Measurements from ENCODE around the gene RAD54L.

The RAD54L gene

DNA sequence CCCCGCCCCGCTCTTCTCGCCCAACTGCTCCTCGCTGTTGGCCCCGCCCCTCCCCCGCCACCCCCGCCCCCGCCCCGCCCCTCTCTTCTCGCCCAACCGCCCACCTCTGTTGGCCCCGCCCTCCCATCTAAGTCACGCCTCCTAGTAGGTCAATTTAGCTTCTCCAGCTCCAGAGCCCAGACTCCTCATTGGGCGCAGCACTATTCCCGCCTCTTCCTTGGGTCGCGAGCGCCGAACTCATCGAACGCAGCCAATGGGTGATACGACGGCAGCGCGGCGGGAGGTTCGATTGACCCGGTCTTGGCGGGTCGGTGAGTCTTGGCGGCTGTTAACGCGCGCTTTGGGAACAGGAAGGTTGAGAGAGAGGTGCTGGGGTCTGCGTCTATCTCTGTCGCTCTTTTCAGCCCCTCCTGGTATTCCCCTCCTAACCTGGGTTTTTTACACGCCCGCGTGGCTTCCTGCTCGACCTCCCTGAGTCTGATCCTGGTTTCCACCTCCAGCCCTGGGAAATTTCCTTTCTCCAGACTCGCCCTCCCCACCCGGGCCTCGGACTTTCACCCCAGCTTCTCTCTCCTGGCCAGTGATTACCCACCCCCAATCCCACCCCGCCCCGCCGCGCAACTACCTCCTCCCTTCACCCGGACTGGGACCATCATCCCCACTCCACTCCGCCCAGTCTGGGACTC, at the start of gene RAD54L:
Gene RAD54L, plus strand, starts transcription at position 328 of the 686 bp plus-strand sequence. CDS start 643 bp downstream, outside the sequence.
- H3K9ac ChIP-seq (ENCODE audit: low read length), result peak within 1 kb of the TSS; percentile 53
- no peaks in the 10 kb centered on the region for H3K27me3 ChIP-seq (ENCODE audit: control insufficient read depth, insufficient read depth, low read length)
- H3K4me3 ChIP-seq (ENCODE audit: low read length), result peak within 1 kb of the TSS; percentile 75
- H3K27ac ChIP-seq (ENCODE audit: low read depth, low read length), result no peak within 1 kb of the TSS
- no peaks in the 10 kb centered on the region for H3K4me1 ChIP-seq (ENCODE audit: control insufficient read depth, insufficient read depth, low read length)
- no peaks in the 10 kb centered on the region for H3K36me3 ChIP-seq (ENCODE audit: control insufficient read depth, insufficient read depth, low read length)

DNA sequence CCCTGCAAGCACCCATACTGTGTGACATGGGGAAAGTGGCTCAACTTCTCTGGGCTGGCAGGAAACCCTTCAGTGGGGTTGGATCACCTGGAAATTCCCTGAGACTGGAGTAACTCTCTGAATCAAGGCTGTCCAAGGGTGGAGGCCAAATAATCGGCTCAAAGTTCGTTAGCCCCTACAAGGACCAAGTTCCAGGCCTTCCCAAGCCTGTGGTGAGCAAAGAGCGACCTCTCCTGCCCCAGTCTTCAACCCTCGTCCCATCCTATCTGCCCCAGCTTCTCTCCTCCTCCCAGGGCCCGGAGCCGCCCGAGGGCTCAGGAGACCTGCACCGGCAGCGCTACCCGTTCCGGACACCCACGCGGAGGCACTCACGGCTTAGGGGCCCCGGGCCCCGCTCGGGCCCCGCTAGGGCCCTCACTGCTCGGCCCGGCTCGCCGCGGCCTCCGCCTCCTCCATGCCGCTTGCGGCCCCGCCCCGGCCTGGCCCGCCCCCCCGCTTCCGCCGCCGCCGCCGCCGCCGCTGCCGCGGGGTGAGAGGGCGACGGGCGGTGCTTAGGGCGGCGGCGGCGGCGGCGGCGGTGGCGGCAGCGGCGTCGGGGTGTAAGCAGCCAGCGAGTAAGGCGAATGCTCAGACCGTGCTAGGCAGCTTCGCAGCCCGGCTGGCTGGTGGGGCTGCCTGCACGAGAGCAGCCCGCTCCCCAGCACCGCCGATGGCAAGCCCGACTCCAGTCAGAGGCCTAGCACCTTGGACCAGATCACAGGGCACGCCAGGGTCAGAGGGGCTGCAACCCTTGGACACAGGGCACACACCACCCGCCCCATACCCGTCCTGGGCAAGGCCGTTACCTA, 49.4 kb upstream of the RAD54L start, which contains the start of gene POMGNT1:
Gene POMGNT1, minus strand, starts transcription at position 471 of the 848 bp plus-strand sequence. CDS start 613 bp downstream, outside the sequence.
- Histone ChIP-seq H3K4me3 (ENCODE audit: low read length) (peak within 1 kb of the TSS; percentile 91), H3K36me3 (ENCODE audit: control insufficient read depth, insufficient read depth, low read length) (peaks cover 11% of the 10 kb centered on the region), H3K27ac (ENCODE audit: low read depth, low read length) (peak within 1 kb of the TSS; percentile 75), H3K9ac (ENCODE audit: low read length) (peak within 1 kb of the TSS; percentile 94), H3K27me3 (ENCODE audit: control insufficient read depth, insufficient read depth, low read length) (no peaks in the 10 kb centered on the region), H3K4me1 (ENCODE audit: control insufficient read depth, insufficient read depth, low read length) (peaks cover 8% of the 10 kb centered on the region)

DNA sequence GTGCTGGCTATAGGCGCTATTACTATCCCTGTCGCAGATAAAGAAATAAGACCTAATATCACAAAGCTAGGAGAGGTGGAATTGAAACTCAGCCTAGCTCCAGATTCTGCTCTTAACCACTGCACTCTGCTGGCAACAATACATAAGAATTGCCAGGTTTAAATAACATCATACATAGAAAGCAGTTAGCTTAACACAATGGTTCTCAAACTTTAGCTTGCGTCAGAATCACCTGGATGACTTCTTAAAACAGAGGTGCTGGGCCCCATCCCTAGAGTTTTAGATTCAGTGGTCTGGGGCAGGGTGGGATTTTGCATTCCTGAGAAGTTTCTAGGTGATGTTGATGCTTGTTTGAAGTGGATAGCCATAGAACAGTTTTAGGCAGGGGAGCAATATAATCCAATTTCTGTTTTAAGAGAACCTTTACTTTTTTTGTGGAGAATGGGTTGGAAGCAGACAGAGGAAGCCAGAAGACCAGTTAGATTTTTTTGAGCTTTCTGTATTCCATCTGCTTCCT, 48.3 kb upstream of the RAD54L start:
- Histone ChIP-seq H3K9ac (ENCODE audit: low read length) (no peak overlapping the region), H3K36me3 (ENCODE audit: control insufficient read depth, insufficient read depth, low read length) (peaks cover 2% of the 10 kb centered on the region), H3K27me3 (ENCODE audit: control insufficient read depth, insufficient read depth, low read length) (no peaks in the 10 kb centered on the region), H3K4me3 (ENCODE audit: low read length) (no peak overlapping the region), H3K27ac (ENCODE audit: low read depth, low read length) (no peak overlapping the region), H3K4me1 (ENCODE audit: control insufficient read depth, insufficient read depth, low read length) (peaks cover 11% of the 10 kb centered on the region)

DNA sequence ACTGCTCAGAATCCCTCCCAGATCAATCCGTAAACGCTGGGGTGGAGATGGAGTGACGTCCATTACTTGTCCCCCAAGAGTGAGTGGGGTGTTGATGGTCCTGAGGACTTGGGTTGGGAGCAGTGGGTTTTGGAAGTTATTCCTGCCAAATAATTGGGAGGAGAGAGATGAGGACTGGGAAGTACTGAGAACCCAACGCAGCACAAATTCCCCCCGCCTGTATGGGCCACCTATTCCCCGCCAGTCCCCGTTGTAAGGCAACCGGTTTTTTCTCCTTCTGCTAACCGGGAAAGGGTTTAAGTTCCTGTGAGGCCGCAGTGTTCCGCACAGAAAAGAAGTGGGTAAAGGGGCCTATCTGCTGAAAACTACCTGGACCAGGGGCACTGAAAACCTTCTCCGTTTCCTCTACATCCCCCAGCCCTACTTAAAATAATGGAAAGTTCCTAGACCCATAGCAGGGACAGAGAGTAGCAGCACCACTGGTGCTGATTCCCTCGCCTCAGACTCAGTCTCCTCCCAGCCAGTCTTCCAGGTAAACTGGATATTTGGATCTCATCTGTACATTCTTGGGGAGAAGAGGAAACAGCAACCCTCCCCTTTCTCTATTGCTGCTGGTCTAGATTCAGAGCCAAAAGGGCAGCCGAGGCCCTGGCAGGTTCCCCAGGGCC, 43.7 kb upstream of the RAD54L start:
- Histone ChIP-seq H3K9ac (ENCODE audit: low read length) (peak overlapping the region; percentile 42), H3K36me3 (ENCODE audit: control insufficient read depth, insufficient read depth, low read length) (no peaks in the 10 kb centered on the region), H3K4me3 (ENCODE audit: low read length) (peak overlapping the region; percentile 86), H3K27ac (ENCODE audit: low read depth, low read length) (peak overlapping the region; percentile 65), H3K27me3 (ENCODE audit: control insufficient read depth, insufficient read depth, low read length) (no peaks in the 10 kb centered on the region), H3K4me1 (ENCODE audit: control insufficient read depth, insufficient read depth, low read length) (peaks cover 4% of the 10 kb centered on the region)

DNA sequence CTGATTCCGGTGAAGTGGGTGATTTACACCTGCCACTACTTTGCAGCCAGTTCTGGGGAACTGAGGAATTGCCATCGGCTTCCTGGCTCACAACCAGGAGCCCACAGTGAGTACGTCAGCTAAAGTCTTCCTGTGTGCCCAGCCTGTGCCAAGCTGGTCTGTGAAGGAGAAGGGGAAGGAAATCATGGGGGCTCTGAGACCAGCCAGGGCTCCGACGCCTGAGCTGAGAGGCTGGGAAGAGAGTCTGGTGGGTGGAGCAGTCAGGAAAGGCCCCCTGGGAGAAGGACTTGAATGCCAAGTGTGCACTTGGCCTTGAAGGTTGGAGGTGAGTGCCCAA, 43.2 kb upstream of the RAD54L start:
- H3K27ac ChIP-seq (ENCODE audit: low read depth, low read length), result peak overlapping the region; percentile 65
- H3K4me3 ChIP-seq (ENCODE audit: low read length), result peak overlapping the region; percentile 86
- H3K9ac ChIP-seq (ENCODE audit: low read length), result peak overlapping the region; percentile 22
- H3K27me3 ChIP-seq (ENCODE audit: control insufficient read depth, insufficient read depth, low read length), result no peaks in the 10 kb centered on the region
- no peaks in the 10 kb centered on the region for H3K36me3 ChIP-seq (ENCODE audit: control insufficient read depth, insufficient read depth, low read length)
- H3K4me1 ChIP-seq (ENCODE audit: control insufficient read depth, insufficient read depth, low read length), result peaks cover 4% of the 10 kb centered on the region

DNA sequence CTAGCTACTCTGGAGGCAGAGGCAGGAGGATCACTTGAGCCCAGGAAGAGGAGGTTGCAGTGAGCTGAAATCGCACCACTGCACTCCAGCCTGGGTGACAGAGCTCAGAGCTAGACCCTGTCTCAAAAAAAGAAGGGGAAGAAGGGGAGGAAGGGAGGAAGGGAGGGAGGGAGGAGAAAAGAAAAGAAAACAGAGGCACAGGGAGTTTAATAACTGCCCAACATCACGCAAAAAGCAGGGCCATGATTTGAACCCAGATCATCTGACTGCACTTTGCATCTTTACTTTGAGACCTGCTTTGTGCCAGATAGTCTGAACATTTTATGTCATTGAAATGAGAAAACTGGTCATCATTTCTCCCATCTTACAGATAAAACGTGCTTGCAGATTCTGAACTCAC, 42.4 kb upstream of the RAD54L start:
- no peaks in the 10 kb centered on the region for H3K27me3 ChIP-seq (ENCODE audit: control insufficient read depth, insufficient read depth, low read length)
- peaks cover 4% of the 10 kb centered on the region for H3K4me1 ChIP-seq (ENCODE audit: control insufficient read depth, insufficient read depth, low read length)
- H3K36me3 ChIP-seq (ENCODE audit: control insufficient read depth, insufficient read depth, low read length), result no peaks in the 10 kb centered on the region
- H3K4me3 ChIP-seq (ENCODE audit: low read length), result no peak overlapping the region
- H3K9ac ChIP-seq (ENCODE audit: low read length), result no peak overlapping the region
- no peak overlapping the region for H3K27ac ChIP-seq (ENCODE audit: low read depth, low read length)

DNA sequence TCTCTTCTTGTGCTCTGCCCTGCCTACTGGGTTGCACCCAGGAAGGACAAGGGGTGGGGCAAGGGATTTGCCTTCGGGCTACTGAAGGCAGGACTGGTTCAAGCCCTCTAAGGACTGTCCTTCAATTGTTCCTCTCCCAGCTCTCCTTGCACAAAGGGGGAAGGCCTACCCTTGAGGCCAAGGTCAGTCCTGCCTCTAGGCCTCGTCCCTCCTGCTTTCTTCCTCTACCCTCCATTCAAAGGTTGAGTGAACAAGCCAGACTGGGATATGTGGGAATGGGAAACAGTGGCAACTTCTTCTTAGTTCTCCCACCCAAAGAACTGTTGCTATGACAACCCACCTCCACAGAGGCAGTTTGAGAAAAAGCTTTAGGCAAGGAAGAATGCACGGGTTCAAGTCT, 41.8 kb upstream of the RAD54L start:
- H3K4me3 ChIP-seq (ENCODE audit: low read length), result no peak overlapping the region
- peaks cover 4% of the 10 kb centered on the region for H3K4me1 ChIP-seq (ENCODE audit: control insufficient read depth, insufficient read depth, low read length)
- no peaks in the 10 kb centered on the region for H3K27me3 ChIP-seq (ENCODE audit: control insufficient read depth, insufficient read depth, low read length)
- H3K36me3 ChIP-seq (ENCODE audit: control insufficient read depth, insufficient read depth, low read length), result peaks cover 2% of the 10 kb centered on the region
- H3K9ac ChIP-seq (ENCODE audit: low read length), result no peak overlapping the region
- H3K27ac ChIP-seq (ENCODE audit: low read depth, low read length), result no peak overlapping the region

DNA sequence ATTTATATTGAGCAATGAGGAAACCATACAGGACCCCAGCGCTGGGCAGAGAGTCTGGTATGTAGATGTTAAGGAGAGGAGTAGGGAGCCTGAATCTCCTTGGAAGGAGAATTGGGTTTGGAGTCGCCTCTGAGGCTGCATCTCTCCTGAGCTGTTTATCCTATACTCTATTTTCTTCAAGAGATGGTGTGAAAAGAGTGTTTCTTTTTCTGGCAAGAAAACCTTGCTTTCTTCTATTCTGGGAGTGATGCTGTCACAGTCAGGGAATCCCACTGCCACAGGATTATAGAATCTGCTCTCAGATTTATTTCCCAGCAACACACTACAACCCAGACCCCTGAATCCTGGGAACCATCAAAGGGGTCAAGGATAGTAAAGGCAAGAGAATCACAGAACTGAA, 41.2 kb upstream of the RAD54L start:
- H3K9ac ChIP-seq (ENCODE audit: low read length), result no peak overlapping the region

DNA sequence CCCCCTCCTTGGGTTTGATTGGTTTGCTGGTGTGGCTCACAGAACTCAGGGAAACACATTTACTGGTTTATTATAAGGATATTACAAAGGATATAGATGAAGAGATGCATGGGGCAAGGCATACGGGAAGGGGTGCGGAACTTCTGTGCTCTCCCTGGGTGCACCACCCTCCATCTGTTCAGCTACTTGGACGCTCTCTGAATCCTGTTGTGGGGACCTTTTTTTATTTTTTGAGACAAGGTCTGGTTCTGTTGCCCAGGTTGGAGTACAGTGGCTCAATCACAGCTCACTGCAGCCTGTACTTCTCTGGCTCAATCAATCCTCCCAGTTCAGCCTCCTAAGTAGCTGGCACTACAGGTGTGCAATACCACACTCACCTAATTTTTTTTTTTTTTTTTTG, 37.0 kb upstream of the RAD54L start:
- Histone ChIP-seq H3K9ac (ENCODE audit: low read length) (no peak overlapping the region), H3K4me1 (ENCODE audit: control insufficient read depth, insufficient read depth, low read length) (no peaks in the 10 kb centered on the region), H3K27ac (ENCODE audit: low read depth, low read length) (no peak overlapping the region)

More for the DNA sequence above, 41.2 kb upstream of the RAD54L start:
- Histone ChIP-seq H3K27ac (ENCODE audit: low read depth, low read length) (no peak overlapping the region), H3K4me3 (ENCODE audit: low read length) (no peak overlapping the region), H3K4me1 (ENCODE audit: control insufficient read depth, insufficient read depth, low read length) (peaks cover 4% of the 10 kb centered on the region), H3K36me3 (ENCODE audit: control insufficient read depth, insufficient read depth, low read length) (peaks cover 2% of the 10 kb centered on the region), H3K27me3 (ENCODE audit: control insufficient read depth, insufficient read depth, low read length) (no peaks in the 10 kb centered on the region)

DNA sequence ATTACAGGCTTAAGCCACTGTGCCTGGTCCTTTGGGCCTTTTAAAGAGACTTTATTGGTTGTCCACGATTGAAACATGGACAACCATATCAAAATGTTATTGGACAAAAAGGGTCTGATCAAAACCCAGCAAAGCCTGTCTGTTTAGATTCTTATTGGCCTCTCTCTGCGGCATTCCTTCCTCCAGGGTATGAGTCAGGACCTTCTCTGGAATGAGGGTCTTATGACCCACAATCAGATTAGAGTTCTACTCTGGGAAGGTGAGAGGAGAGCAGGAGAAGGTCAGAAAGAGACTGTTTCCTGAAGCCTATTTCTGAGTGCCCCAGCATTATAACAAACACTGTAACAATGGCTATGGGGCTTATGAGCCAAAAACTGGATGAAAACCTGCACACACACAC, 36.5 kb upstream of the RAD54L start:
- Histone ChIP-seq H3K27ac (ENCODE audit: low read depth, low read length) (no peak overlapping the region), H3K9ac (ENCODE audit: low read length) (no peak overlapping the region), H3K4me3 (ENCODE audit: low read length) (no peak overlapping the region)

More for the DNA sequence above, 37.0 kb upstream of the RAD54L start:
- Histone ChIP-seq H3K36me3 (ENCODE audit: control insufficient read depth, insufficient read depth, low read length) (peaks cover 2% of the 10 kb centered on the region), H3K4me3 (ENCODE audit: low read length) (no peak overlapping the region), H3K27me3 (ENCODE audit: control insufficient read depth, insufficient read depth, low read length) (no peaks in the 10 kb centered on the region)

DNA sequence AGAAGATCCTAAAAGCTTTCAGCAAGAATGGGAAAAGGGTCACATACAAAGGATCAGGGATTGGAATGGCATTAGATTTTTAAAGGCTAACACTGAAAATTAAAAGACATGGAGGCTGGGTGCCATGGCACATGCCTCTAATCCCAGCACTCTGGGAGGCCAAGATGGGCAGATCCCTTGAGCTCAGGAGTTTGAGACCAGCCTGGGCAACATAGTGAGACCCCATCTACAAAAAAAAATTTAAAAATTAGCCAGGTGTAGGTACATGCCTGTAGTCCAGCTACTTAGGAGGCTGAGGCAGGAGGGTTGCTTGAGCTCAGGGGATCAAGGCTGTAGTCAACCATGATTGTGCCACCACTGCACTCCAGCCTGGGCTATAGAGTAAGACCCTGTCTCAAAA, 32.1 kb upstream of the RAD54L start:
- H3K36me3 ChIP-seq (ENCODE audit: control insufficient read depth, insufficient read depth, low read length), result peaks cover 1% of the 10 kb centered on the region
- no peak overlapping the region for H3K9ac ChIP-seq (ENCODE audit: low read length)
- H3K27me3 ChIP-seq (ENCODE audit: control insufficient read depth, insufficient read depth, low read length), result no peaks in the 10 kb centered on the region
- H3K4me1 ChIP-seq (ENCODE audit: control insufficient read depth, insufficient read depth, low read length), result no peaks in the 10 kb centered on the region
- H3K27ac ChIP-seq (ENCODE audit: low read depth, low read length), result no peak overlapping the region
- no peak overlapping the region for H3K4me3 ChIP-seq (ENCODE audit: low read length)

More for the DNA sequence above, 36.5 kb upstream of the RAD54L start:
- Histone ChIP-seq H3K36me3 (ENCODE audit: control insufficient read depth, insufficient read depth, low read length) (peaks cover 2% of the 10 kb centered on the region), H3K4me1 (ENCODE audit: control insufficient read depth, insufficient read depth, low read length) (no peaks in the 10 kb centered on the region), H3K27me3 (ENCODE audit: control insufficient read depth, insufficient read depth, low read length) (no peaks in the 10 kb centered on the region)

DNA sequence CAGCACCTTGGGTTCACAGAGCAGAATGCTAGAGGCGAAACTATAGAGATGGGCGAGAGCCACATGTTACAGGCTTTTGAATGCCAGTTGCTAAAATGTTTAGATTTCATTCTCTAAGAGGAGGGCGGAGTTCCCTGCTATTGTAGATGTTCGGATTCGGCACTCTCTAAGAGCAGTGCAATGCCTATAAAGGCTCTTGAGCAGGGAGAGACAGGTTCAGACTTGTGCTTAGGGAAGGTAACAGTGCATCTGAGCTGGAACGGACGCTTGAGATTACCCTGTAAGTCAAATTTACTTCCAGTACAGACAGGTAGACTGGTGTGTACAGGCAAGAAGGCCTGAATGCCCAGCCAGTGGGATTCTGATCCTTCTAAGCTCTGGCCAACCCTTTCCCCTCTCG, 29.1 kb upstream of the RAD54L start:
- H3K9ac ChIP-seq (ENCODE audit: low read length), result no peak overlapping the region
- H3K27ac ChIP-seq (ENCODE audit: low read depth, low read length), result no peak overlapping the region
- H3K4me3 ChIP-seq (ENCODE audit: low read length), result no peak overlapping the region
- no peaks in the 10 kb centered on the region for H3K4me1 ChIP-seq (ENCODE audit: control insufficient read depth, insufficient read depth, low read length)
- H3K27me3 ChIP-seq (ENCODE audit: control insufficient read depth, insufficient read depth, low read length), result no peaks in the 10 kb centered on the region
- no peaks in the 10 kb centered on the region for H3K36me3 ChIP-seq (ENCODE audit: control insufficient read depth, insufficient read depth, low read length)

All from rectal smooth muscle tissue (tissue), 1 donor.